Caki2 (cell line): ENCODE data around the gene CLEC1B. TPM values are rescaled to one million over a fixed set of nuclear protein-coding genes. Genes with fewer than 3 reads are reported as not detected.
"Not testable (repeated sequence)": the region's sequence is repeated elsewhere in the genome, so short reads cannot be mapped to it uniquely, and the experiment has no call there.

Experiments
- DNase-seq: peaks from one replicate; pipeline ENCODE4 v3.0.0-alpha.2; 2015; ENCODE audit warnings: low read depth
- in situ Hi-C: cut with HindIII; loops from 2 replicates; pipeline ENCODE4 v1.10.0; 2016; ENCODE audit warnings: low sequenced_read_pairs, low pct_unique_long_range_greater_than_20kb, mixed read lengths
- total RNA-seq: library from RNA; depleted of rRNA; stranded (reverse); fragments of >200 nt; shearing (Covaris generic); gene quantifications from 2 replicates; pipeline ENCODE4 v1.2.3, GENCODE V29; 2014; ENCODE audit warnings: low replicate concordance

CLEC1B gene
- total RNA-seq, 1 experiment from 2014 or later: not detected

DNA sequence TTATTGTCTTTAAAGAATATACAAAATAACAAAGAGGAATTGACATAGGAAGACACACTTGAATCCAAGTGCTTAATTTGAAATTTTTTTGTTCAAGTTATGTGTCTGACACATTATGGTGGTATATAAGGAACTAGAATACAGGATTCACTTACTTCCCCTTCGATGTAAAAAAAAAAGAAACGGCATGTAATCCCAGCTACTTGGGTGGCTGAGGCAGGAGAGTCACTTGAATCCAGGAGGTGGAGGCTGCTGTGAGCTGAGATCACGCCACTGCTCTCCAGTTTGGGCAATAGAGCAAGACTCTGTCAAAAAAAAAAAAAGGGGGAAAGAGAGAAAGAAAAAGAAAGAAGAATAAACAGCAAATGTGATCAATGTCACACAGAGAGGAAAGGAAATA is 18.8 kb downstream of the CLEC1B start:
- in situ Hi-C loops: no loop called here
- DNase-seq: no peak

GRCh38 chr12:9977916-9978315 is 21.0 kb downstream of the CLEC1B start:
- no peak for DNase-seq
- in situ Hi-C loops: no loop called here

- DNase-seq, in situ Hi-C loops: not testable (repeated sequence)
Measured at GRCh38 chr12:9976626-9977025, 22.3 kb downstream of the CLEC1B start.

DNA sequence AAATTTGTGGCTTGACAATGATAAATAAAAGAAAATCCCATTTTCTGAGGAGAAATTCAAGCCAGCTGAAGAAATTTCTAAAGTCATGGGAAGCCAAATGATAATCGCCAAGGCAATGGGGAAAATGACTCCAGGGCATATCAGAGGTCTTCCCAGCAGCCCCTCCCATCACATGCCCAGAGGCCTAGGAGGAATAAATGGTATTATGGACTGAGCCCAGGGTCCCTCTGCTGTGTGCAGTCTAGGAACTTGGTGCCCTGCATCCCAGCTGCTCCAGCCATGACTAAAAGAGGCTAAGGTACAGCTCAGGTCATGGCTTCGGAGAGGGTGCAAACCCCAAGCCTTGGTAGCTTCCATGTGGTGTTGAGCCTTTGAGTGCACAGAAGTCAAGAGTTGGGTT is 23.3 kb downstream of the CLEC1B start:
- in situ Hi-C loops: no loop called here
- no peak for DNase-seq

DNA sequence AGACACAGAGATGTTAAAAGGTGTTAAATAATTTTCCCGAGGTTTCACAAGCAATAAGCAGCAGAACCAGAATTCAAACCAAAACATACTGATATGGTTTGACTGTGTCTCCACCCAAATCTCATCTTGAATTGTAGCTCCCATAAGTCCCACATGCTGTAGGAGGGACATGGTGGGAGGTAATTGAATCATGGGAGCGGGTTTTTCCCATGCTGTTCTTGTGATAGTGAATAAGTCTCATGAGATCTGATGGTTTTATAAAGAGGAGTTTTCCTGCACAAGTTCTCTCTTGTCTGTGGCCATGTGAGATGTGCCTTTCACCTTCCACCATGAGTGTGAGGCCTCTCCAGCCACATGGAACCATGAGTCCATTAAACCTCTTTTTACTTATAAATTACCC is 24.2 kb downstream of the CLEC1B start:
- in situ Hi-C loops, DNase-seq: not testable (repeated sequence)

- in situ Hi-C loops: no loop called here
- no peak for DNase-seq
Measured at GRCh38 chr12:9973949-9974348, 25.0 kb downstream of the CLEC1B start.

GRCh38 chr12:9971181-9971580 is 27.7 kb downstream of the CLEC1B start, which contains the start of gene CLEC12A:
Gene CLEC12A (plus strand): TSS chr12:9971409. CDS start chr12:9971597, 188 bp downstream.
- in situ Hi-C loops: no loop called here

GRCh38 chr12:9969673-9970072 is 29.2 kb downstream of the CLEC1B start:
- in situ Hi-C loops: no loop called here

More at GRCh38 chr12:9971181-9971580, 27.7 kb downstream of the CLEC1B start, which contains the start of gene CLEC12A:
- no peak for DNase-seq

DNA sequence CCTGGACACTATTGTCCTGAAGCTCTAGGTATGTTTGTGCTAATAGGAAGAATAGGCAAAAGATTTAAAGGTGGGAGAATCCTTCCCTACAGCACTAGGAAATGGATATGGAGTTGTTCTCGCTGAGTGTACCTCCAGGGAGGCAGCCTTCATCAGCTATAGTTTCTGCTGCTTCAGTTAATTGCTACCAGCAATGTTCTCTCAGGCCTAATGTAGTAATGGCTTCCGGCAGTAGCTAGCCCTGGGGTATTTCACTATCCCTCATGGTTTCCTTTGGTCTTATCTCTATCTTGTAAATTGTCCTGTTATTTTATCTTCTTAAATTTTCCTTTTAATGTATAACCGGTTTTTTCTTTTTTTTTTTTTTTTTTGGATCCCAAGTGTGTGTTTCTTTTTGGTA is 37.0 kb downstream of the CLEC1B start:
- no peak for DNase-seq
- in situ Hi-C loops: no loop called here

More at GRCh38 chr12:9969673-9970072, 29.2 kb downstream of the CLEC1B start:
- DNase-seq: no peak

- in situ Hi-C loops: no loop called here
- no peak for DNase-seq
Measured at GRCh38 chr12:9961106-9961505, 37.8 kb downstream of the CLEC1B start.

DNA sequence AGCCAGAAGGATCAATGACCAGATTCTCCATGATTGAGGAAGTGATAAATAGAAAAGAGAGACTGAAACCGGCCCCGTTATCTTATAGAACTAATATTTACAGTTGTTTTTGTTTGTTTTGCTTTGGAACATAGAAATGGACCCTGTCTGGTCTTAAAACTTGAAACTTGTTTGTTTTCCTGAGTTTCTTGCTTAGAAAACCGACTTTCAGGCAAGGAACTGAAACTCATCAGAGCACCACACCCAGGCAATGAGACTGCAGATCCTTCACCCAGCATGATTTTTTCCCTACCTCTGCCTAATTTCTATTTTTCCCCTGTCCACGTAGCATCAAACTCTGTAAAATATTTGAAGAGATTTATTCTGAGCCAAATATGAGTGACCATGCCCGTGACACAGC is 38.3 kb downstream of the CLEC1B start:
- DNase-seq: no peak
- in situ Hi-C loops: no loop called here

GRCh38 chr12:9957834-9958233 is 41.1 kb downstream of the CLEC1B start:
- in situ Hi-C loops: no loop called here
- no peak for DNase-seq

- DNase-seq, in situ Hi-C loops: not testable (repeated sequence)
Measured at GRCh38 chr12:9952954-9953729, 45.8 kb downstream of the CLEC1B start.

DNA sequence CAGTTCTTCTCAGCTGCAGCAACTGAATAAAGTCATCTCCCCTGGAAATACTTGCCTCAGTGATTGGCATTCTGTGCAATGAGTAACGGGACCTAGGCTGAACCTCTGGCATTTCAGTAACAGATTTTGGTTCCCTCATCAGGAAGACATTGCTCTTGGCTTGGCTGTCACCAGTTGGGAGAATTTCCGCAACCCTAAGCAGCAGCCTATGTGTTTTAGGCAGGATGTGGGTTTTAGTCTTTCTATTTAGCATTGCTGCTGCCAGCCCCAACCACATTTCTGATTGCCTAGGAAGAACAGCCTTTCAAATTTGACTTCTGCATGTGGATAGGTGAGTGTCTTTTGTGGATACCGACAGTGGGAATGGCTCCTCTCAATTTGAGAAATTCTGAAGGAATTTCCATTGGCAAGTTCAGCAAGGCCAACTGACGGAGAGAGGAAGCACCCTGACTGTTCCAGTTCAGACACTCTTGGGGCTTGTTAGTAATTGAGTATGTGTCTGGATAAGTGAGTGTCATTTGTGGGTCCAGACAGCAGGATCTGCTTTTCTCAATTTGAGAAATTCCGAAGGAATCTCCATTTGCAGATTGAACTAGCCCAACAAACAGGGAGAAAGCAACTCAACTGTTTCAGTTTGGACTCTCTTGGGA is 47.8 kb downstream of the CLEC1B start:
- DNase-seq: no peak
- in situ Hi-C loops: no loop called here

GRCh38 chr12:9948606-9949296 is 50.2 kb downstream of the CLEC1B start:
- no peak for DNase-seq
- in situ Hi-C loops: no loop called here

DNA sequence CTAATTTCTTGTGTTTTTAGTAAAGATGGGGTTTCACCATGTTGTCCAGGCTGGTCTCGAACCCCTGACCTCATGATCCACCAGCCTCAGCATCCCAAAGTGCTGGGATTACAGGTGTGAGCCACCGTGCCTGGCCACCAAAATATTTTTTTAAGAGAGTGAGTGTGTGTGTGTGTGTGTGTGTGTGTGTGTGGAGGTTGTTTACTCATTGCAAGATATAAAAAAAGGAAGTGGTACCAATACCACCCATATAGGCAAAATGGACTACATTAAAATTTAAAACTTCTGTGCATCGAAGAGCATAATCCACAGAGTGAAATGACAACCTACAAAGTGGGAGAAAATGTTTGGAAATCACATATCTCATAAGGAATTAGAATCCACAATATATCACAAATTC is 51.2 kb downstream of the CLEC1B start:
- in situ Hi-C loops: no loop called here
- no peak for DNase-seq

- in situ Hi-C loops: no loop called here
- no peak for DNase-seq
Measured at GRCh38 chr12:9944391-9944790, 54.5 kb downstream of the CLEC1B start.

GRCh38 chr12:9943240-9943639 is 55.7 kb downstream of the CLEC1B start:
- no peak for DNase-seq
- in situ Hi-C loops: no loop called here
